Lower leg skin (tissue), 3 donors: ENCODE data around the gene FCER2.

Experiments
- POLR2A ChIP-seq, 2 donors: fragments of 450-650 bp; IDR thresholded peaks; one replicate each; pipeline ENCODE4 v1.6.1; 2016 to 2017; ENCODE audit warnings: antibody characterized with exemption in 2 of 2, mild to moderate bottlenecking in 1 of 2, moderate library complexity in 1 of 2
- TF ChIP-seq, protein P1 (sequence below), 3 donors: fragments of 450-650 bp; IDR thresholded peaks; one replicate each; pipeline ENCODE4 v1.5.1; 2016; ENCODE audit warnings: antibody characterized with exemption in 3 of 3, mild to moderate bottlenecking in 3 of 3, moderate library complexity in 2 of 3

DNA sequence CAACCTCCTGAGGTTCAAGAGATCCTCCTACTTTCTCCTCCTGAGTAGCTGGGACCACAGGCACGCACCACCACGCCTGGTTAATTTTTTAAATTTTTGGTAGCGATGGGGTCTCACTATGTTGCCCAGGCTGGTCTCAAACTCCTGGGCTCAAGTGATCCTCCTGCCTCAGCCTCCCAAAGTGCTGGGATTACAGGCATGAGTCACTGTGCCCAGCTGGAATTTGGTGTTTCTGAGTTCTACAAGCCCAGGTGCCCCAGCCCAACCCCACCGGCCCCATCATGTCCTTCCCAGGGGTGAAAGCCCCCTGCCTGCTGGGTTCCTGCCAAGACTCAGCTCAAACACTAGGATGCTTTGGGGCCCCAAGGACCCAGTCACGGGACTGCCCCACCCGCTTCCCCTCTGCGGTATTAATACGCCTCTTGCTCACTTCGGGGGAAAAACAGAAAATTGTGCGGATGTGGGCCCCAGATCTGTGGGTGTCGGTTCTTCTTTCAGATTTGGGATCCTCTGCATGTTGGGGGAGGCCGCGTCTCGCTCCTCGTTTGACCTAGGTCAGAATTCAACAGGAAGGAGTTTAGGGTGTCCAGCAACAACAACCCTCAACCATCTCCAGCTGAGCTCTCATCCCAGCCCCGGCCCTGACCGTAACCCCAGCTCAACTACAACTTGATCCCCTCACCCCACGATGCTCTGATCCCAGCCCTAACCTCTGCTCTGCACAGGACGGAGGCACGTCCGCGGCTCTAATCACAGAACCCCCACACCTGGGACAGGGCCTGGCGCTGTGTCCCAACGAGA lies 3.7 kb upstream of the FCER2 start:
- no peak for TF ChIP-seq POLR2A (IDR thresholded peaks at IDR 0.05)
- TF ChIP-seq, protein P1, sequence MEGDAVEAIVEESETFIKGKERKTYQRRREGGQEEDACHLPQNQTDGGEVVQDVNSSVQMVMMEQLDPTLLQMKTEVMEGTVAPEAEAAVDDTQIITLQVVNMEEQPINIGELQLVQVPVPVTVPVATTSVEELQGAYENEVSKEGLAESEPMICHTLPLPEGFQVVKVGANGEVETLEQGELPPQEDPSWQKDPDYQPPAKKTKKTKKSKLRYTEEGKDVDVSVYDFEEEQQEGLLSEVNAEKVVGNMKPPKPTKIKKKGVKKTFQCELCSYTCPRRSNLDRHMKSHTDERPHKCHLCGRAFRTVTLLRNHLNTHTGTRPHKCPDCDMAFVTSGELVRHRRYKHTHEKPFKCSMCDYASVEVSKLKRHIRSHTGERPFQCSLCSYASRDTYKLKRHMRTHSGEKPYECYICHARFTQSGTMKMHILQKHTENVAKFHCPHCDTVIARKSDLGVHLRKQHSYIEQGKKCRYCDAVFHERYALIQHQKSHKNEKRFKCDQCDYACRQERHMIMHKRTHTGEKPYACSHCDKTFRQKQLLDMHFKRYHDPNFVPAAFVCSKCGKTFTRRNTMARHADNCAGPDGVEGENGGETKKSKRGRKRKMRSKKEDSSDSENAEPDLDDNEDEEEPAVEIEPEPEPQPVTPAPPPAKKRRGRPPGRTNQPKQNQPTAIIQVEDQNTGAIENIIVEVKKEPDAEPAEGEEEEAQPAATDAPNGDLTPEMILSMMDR (IDR thresholded peaks at IDR 0.05): no peak
